Upper lobe of right lung (tissue), 1 donor: Measurements from ENCODE around the gene TRMT2A. TPM values are rescaled to one million over a fixed set of nuclear protein-coding genes. Genes with fewer than 3 reads are reported as not detected.

Experiments used
- ATAC-seq: fragments of 200-7000 bp; cut with Tn5 transposase; one replicate; pipeline ENCODE4 v1.9.1; 2020; ENCODE audit warnings: mild to moderate bottlenecking, moderate library complexity
- DNase-seq: peaks from one replicate; pipeline ENCODE4 v3.0.0-alpha.2; 2020
- H3K27ac ChIP-seq: fragments of 200-600 bp; one replicate; pipeline ENCODE4 v1.8.0; 2022
- H3K27me3 ChIP-seq: fragments of 200-600 bp; one replicate; pipeline ENCODE4 v1.8.0; 2022; ENCODE audit warnings: mild to moderate bottlenecking
- H3K36me3 ChIP-seq: fragments of 200-600 bp; one replicate; pipeline ENCODE4 v1.8.0; 2022
- H3K4me1 ChIP-seq: fragments of 200-600 bp; one replicate; pipeline ENCODE4 v1.8.0; 2022
- H3K4me3 ChIP-seq: fragments of 200-600 bp; one replicate; pipeline ENCODE4 v1.8.0; 2022; ENCODE audit warnings: mild to moderate bottlenecking
- H3K9me3 ChIP-seq: fragments of 200-600 bp; one replicate; pipeline ENCODE4 v1.8.0; 2022
- CTCF ChIP-seq: fragments of 200-600 bp; IDR thresholded peaks from one replicate; pipeline ENCODE4 v1.8.0; 2022; ENCODE audit warnings: antibody characterized with exemption
- intact Hi-C: fragments of 100-400 bp; cut with DNase I; formaldehyde crosslinking; loops from one replicate; pipeline ENCODE4 v1.11.0; 2022
- total RNA-seq: library from RNA; stranded (reverse); fragmentation: NEBNext Ultra II Directional; extraction: Animal tissue kit (Norgen Biotek cat#: 25700); gene quantifications from one replicate; pipeline ENCODE4 v1.2.1, GENCODE V29; 2021
- donor health status: DM: no; HTN: yes; CAD: no; lungs with severe emphysema.

Gene TRMT2A
- total RNA-seq, 1 donor from 2014 or later = 53.8 TPM

- ATAC-seq (peak; percentile 84), DNase-seq (peak; percentile 89)
- H3K4me1 ChIP-seq = no peaks in the 10 kb centered on the region
- no peaks in the 10 kb centered on the region for H3K9me3 ChIP-seq
- intact Hi-C loops = loop anchor here (5.0 kb wide), 1 partner anchor 130 kb away; no protein-coding TSS in a partner anchor
- TF ChIP-seq CTCF = peak; percentile 99
- no peak overlapping the region for H3K4me3 ChIP-seq
- H3K36me3 ChIP-seq = no peaks in the 10 kb centered on the region
- no peak overlapping the region for H3K27ac ChIP-seq
- no peaks in the 10 kb centered on the region for H3K27me3 ChIP-seq
Observed at GRCh38 chr22:20156611-20157429, 39.8 kb upstream of the TRMT2A start.

- no peak for DNase-seq
- H3K27ac ChIP-seq = no peak overlapping the region
- TF ChIP-seq CTCF = no peak
- no peaks in the 10 kb centered on the region for H3K36me3 ChIP-seq
- intact Hi-C loops = loop anchor here (5.0 kb wide), 1 partner anchor 131 kb away; no protein-coding TSS in a partner anchor
- ATAC-seq = no peak
- H3K4me3 ChIP-seq = no peak overlapping the region
- H3K4me1 ChIP-seq = no peaks in the 10 kb centered on the region
- no peaks in the 10 kb centered on the region for H3K27me3 ChIP-seq
- no peaks in the 10 kb centered on the region for H3K9me3 ChIP-seq
Observed at GRCh38 chr22:20156042-20156389, 39.0 kb upstream of the TRMT2A start.

DNA sequence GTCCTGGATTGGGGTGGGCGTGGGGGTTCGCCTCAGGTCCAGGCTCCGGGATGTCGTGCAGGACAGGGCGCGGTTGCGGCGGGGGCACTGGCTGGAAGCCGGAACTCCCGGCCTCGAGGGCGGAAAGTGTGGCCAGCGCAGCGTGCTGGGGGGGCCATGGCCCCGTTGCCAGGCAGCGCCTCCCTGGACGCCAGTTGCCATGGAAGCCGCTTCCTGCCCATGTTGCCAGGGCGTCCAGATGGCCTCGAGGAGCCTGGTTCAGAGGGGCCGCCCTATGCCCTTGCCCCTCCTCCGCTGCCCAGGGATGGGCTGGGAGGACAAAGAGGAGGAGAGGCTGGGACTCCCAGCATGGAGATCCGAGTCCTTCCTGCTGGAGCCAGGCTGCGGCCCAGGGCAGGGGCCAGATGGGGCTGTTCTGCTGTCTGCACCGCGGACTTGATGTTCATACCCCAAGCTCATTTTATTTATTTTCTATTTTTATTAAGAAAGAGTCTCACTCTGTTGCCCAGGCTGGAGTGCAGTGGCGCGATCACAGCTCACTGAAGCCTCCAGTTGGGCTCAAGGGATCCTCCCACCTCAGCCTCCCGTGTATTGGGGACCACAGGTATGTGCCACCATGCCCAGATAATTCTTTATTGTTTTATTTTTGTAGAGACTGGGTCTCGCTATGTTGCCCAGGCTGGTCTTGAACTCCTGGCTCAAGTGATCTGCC, 38.5 kb upstream of the TRMT2A start:
- H3K27me3 ChIP-seq = no peaks in the 10 kb centered on the region
- ATAC-seq (peak; percentile 51), DNase-seq (no peak)
- no peak overlapping the region for H3K27ac ChIP-seq
- no peaks in the 10 kb centered on the region for H3K9me3 ChIP-seq
- no peaks in the 10 kb centered on the region for H3K4me1 ChIP-seq
- no peaks in the 10 kb centered on the region for H3K36me3 ChIP-seq
- intact Hi-C loops = loop anchor here (5.0 kb wide), 1 partner anchor 132 kb away; no protein-coding TSS in a partner anchor
- TF ChIP-seq CTCF = no peak
- peak overlapping the region; percentile 16 for H3K4me3 ChIP-seq

GRCh38 chr22:20154602-20155187, 37.7 kb upstream of the TRMT2A start:
- Histone ChIP-seq H3K27me3 (no peaks in the 10 kb centered on the region), H3K36me3 (no peaks in the 10 kb centered on the region), H3K9me3 (no peaks in the 10 kb centered on the region), H3K4me1 (no peaks in the 10 kb centered on the region), H3K27ac (no peak overlapping the region), H3K4me3 (peak overlapping the region; percentile 16)
- intact Hi-C loops = loop anchor here (5.0 kb wide), 1 partner anchor 133 kb away; no protein-coding TSS in a partner anchor
- TF ChIP-seq CTCF = peak; percentile 10
- DNase-seq (no peak), ATAC-seq (no peak)

DNA sequence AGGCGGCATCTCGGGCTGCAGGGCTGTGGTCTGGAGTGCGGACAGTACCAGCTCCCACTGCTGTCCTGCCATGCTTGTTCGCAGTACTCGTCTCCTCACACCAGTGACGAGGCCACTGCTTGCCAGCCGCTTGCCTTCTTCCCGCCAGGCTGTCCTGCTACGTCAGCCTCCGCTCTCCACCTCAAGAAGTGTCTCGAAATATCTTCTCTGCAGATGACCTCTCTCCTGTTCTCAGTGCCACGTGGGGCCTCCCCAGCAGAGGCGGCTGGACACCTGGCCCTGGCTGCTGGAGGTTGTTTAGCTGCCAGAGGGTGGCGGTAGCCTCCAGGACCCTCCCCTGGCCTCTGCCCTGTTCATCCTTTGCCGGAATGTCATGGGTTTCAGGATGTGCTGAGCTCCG, 36.9 kb upstream of the TRMT2A start:
- intact Hi-C loops = no loop called here
- Histone ChIP-seq H3K36me3 (no peaks in the 10 kb centered on the region), H3K27me3 (no peaks in the 10 kb centered on the region), H3K4me1 (no peaks in the 10 kb centered on the region), H3K27ac (no peak overlapping the region), H3K9me3 (no peaks in the 10 kb centered on the region), H3K4me3 (no peak overlapping the region)
- no peak for TF ChIP-seq CTCF
- DNase-seq = no peak
- ATAC-seq = no peak
